ENCODE results near the gene USP11. TPM values are rescaled to one million over a fixed set of nuclear protein-coding genes. Genes with fewer than 3 reads are reported as not detected.
"Not testable (repeated sequence)": the region's sequence is repeated elsewhere in the genome, so short reads cannot be mapped to it uniquely, and the experiment has no call there.

Gene USP11
- total and polyA plus RNA-seq, 2 of the 4 experiments (the other 2 are of a cell fraction): 33.5 to 59.7 TPM

- H3K36me3 ChIP-seq (ENCODE audit: control insufficient read depth, insufficient read depth, low read length): no peaks in the 10 kb centered on the region
- no peak overlapping the region for H4K91ac ChIP-seq (ENCODE audit: insufficient read depth, low read depth, low read length)
- POLR2A ChIA-PET (ENCODE audit: unreplicated experiment): interaction anchor here (0.5 kb wide), 1 partner anchor 18 kb away, joined by 5 read pairs; no protein-coding TSS in a partner anchor
- no TSS peak for BruUV-seq (replicated peaks)
- DNase-seq (peak; percentile 65), ATAC-seq (ENCODE audit: low read depth) (peak; percentile 70)
- no peak overlapping the region for H4K5ac ChIP-seq (ENCODE audit: low read depth, low read length)
- H4K8ac ChIP-seq (ENCODE audit: low read depth in 2 of 2, low read length in 2 of 2): 0 out of 4 replicates have a peak overlapping the region, but pooled peaks of 1 of the 2 experiments have one; percentile 47
- no peak overlapping the region for H2BK20ac ChIP-seq (ENCODE audit: low read depth, low read length)
- TF ChIP-seq, protein P1, sequence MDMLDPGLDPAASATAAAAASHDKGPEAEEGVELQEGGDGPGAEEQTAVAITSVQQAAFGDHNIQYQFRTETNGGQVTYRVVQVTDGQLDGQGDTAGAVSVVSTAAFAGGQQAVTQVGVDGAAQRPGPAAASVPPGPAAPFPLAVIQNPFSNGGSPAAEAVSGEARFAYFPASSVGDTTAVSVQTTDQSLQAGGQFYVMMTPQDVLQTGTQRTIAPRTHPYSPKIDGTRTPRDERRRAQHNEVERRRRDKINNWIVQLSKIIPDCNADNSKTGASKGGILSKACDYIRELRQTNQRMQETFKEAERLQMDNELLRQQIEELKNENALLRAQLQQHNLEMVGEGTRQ (IDR thresholded peaks at IDR 0.05; ENCODE audit: low read depth, low read length): peak; percentile 93
- TF ChIP-seq MAZ (IDR thresholded peaks at IDR 0.05; ENCODE audit: borderline replicate concordance, low read depth, low read length) (no peak), BHLHE40 (IDR thresholded peaks at IDR 0.05; ENCODE audit: low read depth, low read length) (peak; percentile 62; the same call in 1 of the 2 replicates), MXI1 (IDR thresholded peaks at IDR 0.05; ENCODE audit: borderline replicate concordance, low read depth, low read length) (0 out of 2 replicates have a peak, but pooled peaks have one; percentile 32)
- no peak overlapping the region for H2AK9ac ChIP-seq (replicated peaks; ENCODE audit: low read depth, low read length, poor library complexity)
- dilution Hi-C loops (cut with HindIII; ENCODE audit: low sequenced_read_pairs, unreplicated experiment) (no loop called here), in situ Hi-C loops (cut with MboI; ENCODE audit: low sequenced_read_pairs) (no loop called here), intact Hi-C loops (cut with micrococcal nuclease) (no loop called here)
- 0 out of 2 replicates have a peak, but pooled peaks cover 3% of the 10 kb centered on the region for H3K9me3 ChIP-seq (ENCODE audit: control insufficient read depth, insufficient read depth, low read length)
- no peak overlapping the region for H3K56ac ChIP-seq (ENCODE audit: extremely low read depth, insufficient read depth, low read length)
- H2BK15ac ChIP-seq (ENCODE audit: low read depth, low read length): no peak overlapping the region
- no peak overlapping the region for H3K4ac ChIP-seq (ENCODE audit: low read depth, low read length)
- H2BK5ac ChIP-seq (ENCODE audit: low read depth, low read length, poor library complexity, severe bottlenecking): no peak overlapping the region
- peak overlapping the region; percentile 76 for H2AFZ ChIP-seq (replicated peaks; ENCODE audit: low read length, poor library complexity)
- no peak overlapping the region for H2BK120ac ChIP-seq (ENCODE audit: low read depth, low read length)
- WGBS, 2 experiments (ENCODE audit: extremely low coverage in 2 of 2, insufficient read length in 1 of 2): 58% methylated on average over 8 of the region's 18 CpGs; no CpG with 5 or more reads in 1 of the 2 experiments
- no peak overlapping the region for H3K9ac ChIP-seq (ENCODE audit: low read depth, low read length)
- H3K9me1 ChIP-seq (ENCODE audit: insufficient read depth, low read length): peaks cover 3% of the 10 kb centered on the region; the same call in 1 of the 2 replicates
- no peak overlapping the region; the same call in 1 of the 2 replicates for H3K14ac ChIP-seq (replicated peaks; ENCODE audit: low read depth, low read length)
- peak overlapping the region; percentile 44 for H3K4me2 ChIP-seq (ENCODE audit: low read depth, low read length)
- H3K18ac ChIP-seq (ENCODE audit: low read depth, low read length): no peak overlapping the region
- no peaks in the 10 kb centered on the region for H4K20me1 ChIP-seq (ENCODE audit: insufficient read depth, low read length)
- no peak overlapping the region for H3K23ac ChIP-seq (ENCODE audit: low read depth, low read length)
- CTCF ChIA-PET: no interaction called here
- H3K79me1 ChIP-seq (ENCODE audit: low read depth in 1 of 2, low read length in 2 of 2): no peaks in the 10 kb centered on the region
- peaks cover 4% of the 10 kb centered on the region for H3K4me1 ChIP-seq (ENCODE audit: control insufficient read depth, insufficient read depth, low read length)
- peaks cover 8% of the 10 kb centered on the region for H3K27me3 ChIP-seq (ENCODE audit: control insufficient read depth, insufficient read depth, low read length)
- H2AK5ac ChIP-seq (ENCODE audit: low read depth, low read length): no peak overlapping the region
- H3K4me3 ChIP-seq (ENCODE audit: insufficient read depth, low read depth, low read length): no peak overlapping the region
- H3K27ac ChIP-seq (ENCODE audit: insufficient read depth, low read length): no peak overlapping the region
These were observed 50.4 kb downstream of the USP11 start for GRCh38 chrX:47283015-47283771.

- intact Hi-C loops (cut with micrococcal nuclease): not testable (repeated sequence)
- WGBS, 2 experiments (ENCODE audit: extremely low coverage in 2 of 2, insufficient read length in 1 of 2): no CpG with 5 or more reads among the region's 10 CpGs
These were observed 51.8 kb downstream of the USP11 start for GRCh38 chrX:47284616-47285015.

More at GRCh38 chrX:47284616-47285015, 51.8 kb downstream of the USP11 start:
- H3K4me2 ChIP-seq (ENCODE audit: low read depth, low read length); H3K56ac ChIP-seq (ENCODE audit: extremely low read depth, insufficient read depth, low read length); H2BK15ac ChIP-seq (ENCODE audit: low read depth, low read length); in situ Hi-C loops (cut with MboI; ENCODE audit: low sequenced_read_pairs); H3K9me1 ChIP-seq (ENCODE audit: insufficient read depth, low read length); H3K9me3 ChIP-seq (ENCODE audit: control insufficient read depth, insufficient read depth, low read length); H3K79me1 ChIP-seq (ENCODE audit: low read depth in 1 of 2, low read length in 2 of 2); H2AK9ac ChIP-seq (replicated peaks; ENCODE audit: low read depth, low read length, poor library complexity); H3K23ac ChIP-seq (ENCODE audit: low read depth, low read length); ATAC-seq (ENCODE audit: low read depth); H3K14ac ChIP-seq (replicated peaks; ENCODE audit: low read depth, low read length); BruUV-seq (replicated peaks); H3K18ac ChIP-seq (ENCODE audit: low read depth, low read length); H4K20me1 ChIP-seq (ENCODE audit: insufficient read depth, low read length); H3K4ac ChIP-seq (ENCODE audit: low read depth, low read length); H2AFZ ChIP-seq (replicated peaks; ENCODE audit: low read length, poor library complexity); H4K8ac ChIP-seq (ENCODE audit: low read depth in 2 of 2, low read length in 2 of 2); H2AK5ac ChIP-seq (ENCODE audit: low read depth, low read length); dilution Hi-C loops (cut with HindIII; ENCODE audit: low sequenced_read_pairs, unreplicated experiment); H3K4me3 ChIP-seq (ENCODE audit: insufficient read depth, low read depth, low read length); DNase-seq; H4K91ac ChIP-seq (ENCODE audit: insufficient read depth, low read depth, low read length); H2BK120ac ChIP-seq (ENCODE audit: low read depth, low read length); POLR2A ChIA-PET (ENCODE audit: unreplicated experiment); H3K4me1 ChIP-seq (ENCODE audit: control insufficient read depth, insufficient read depth, low read length); H2BK5ac ChIP-seq (ENCODE audit: low read depth, low read length, poor library complexity, severe bottlenecking); H3K9ac ChIP-seq (ENCODE audit: low read depth, low read length); H3K27ac ChIP-seq (ENCODE audit: insufficient read depth, low read length); H2BK20ac ChIP-seq (ENCODE audit: low read depth, low read length); H4K5ac ChIP-seq (ENCODE audit: low read depth, low read length); H3K36me3 ChIP-seq (ENCODE audit: control insufficient read depth, insufficient read depth, low read length): not testable (repeated sequence)
- CTCF ChIA-PET: interaction anchor here (0.6 kb wide), 1 partner anchor 19 kb away, joined by 3 read pairs; no protein-coding TSS in a partner anchor
- peaks cover 12% of the 10 kb centered on the region for H3K27me3 ChIP-seq (ENCODE audit: control insufficient read depth, insufficient read depth, low read length)

Data from IMR-90 (cell line).